NCI-H526 (cell line): ENCODE results near the gene PTPN6.

Experiments
- DNase-seq, 2 experiments: peaks; one replicate each; lab custom pipeline; 2025; lab: John Stamatoyannopoulos, UW

Gene PTPN6

GRCh38 chr12:6956021-6956727 is 5.0 kb downstream of the PTPN6 start:
- no peak for DNase-seq

DNA sequence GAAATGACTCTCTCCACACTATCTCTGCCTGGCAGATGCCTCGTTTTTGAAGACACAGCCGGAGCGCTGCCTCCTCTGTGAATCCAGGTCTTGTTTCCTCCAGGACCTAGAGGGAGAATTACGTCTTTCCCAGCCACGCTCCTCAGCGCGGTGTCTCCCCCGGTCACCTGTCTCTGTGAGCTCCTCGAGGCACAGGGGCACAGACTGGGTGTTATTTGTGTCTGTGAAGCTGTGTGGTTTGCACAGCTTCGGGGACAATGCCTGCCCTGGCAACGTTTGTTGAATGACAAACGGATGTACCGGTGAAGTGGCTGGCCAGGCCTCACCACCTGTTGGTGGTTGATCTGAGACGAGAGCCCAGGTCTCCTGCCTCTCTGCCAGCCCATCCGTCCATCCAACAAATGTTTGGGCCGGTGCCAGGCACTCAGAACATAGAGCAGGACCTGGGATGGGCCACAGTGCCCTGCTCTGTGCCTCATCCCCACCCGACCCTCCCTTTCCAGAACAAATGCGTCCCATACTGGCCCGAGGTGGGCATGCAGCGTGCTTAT is 6.1 kb downstream of the PTPN6 start:
- no peak for DNase-seq

GRCh38 chr12:6957741-6958608 is 6.8 kb downstream of the PTPN6 start:
- no peak for DNase-seq

DNA sequence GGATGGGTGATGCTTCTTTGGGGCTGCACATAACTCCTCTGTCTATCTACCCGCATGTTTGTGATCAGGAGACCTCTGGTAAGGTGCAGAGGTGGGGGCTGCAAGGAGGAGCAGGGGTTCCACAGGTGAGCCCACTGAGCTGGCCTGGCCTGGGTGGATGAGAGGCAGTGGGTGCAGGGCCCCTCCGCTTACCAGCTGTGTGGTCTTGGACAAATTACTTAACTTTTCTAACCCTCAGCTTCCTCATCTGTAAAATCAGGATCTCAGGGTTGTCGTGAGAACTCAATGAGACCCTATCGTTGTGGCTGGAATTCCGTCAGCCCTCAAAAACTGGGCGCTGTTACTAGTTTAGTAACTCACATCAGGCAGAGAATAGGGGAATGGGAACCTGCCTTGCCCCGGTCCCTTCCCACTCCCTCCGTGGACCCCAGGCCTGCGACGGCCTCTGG is 7.5 kb downstream of the PTPN6 start:
- no peak for DNase-seq

DNA sequence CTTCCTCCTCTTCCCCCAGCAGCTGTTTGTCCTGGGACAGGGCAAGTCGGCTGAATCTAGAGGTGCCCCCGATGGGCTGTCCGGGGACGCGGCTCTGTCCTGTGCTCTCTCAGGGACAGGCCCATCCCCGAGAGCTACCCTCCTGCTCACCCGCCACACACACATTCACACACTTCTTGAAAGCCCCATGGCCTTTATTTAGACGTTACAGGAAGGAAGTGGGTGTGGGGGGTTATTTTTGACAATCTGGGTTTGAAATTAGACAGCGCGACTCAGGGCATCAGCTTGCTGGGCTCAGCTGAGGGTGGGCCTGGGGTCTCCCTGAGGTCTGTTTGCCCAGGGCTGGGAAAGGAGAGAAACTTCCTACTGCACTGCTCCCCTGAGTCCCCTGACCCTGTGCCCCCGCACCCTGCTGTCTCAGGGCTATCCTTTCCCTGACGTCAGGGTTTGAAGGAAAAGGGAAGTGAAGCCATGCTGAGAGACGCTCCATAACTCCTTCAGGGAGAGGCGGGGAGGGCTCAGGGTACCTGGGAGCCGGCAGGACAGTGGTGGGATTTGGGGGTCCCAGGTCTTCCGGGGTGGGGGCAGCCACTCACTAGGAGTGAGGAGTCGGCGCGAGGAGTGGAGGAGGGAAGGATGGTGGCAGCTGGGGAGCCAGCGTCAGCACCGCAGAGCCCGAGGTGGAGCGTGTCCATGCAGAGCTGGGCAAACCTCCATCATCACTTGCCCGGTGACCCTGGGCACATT is 8.1 kb downstream of the PTPN6 start:
- DNase-seq = no peak

DNA sequence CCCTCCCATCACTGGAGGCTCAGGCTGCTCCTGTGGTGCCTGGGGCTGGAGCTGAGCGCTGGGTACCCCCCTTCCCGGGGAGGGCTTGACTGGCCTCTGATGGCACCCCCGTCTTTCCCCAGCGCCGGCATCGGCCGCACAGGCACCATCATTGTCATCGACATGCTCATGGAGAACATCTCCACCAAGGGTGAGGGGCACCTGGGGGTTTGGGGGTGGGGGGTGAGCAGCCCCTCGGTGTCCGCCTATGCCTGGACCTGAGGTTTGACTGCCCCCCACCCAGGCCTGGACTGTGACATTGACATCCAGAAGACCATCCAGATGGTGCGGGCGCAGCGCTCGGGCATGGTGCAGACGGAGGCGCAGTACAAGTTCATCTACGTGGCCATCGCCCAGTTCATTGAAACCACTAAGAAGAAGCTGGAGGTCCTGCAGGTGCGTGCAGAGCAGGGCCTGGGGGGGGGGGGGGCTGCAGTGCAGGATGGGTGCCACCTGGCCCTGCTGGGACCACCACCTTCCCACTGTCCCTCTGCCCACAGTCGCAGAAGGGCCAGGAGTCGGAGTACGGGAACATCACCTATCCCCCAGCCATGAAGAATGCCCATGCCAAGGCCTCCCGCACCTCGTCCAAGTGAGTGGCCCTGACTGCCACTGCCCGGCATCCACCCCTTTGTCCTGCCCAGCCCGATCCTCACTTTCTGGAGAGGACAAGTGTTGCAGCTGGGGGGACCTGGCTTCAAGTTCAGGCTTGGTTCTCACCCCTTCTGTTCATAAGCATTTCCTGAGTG is 8.8 kb downstream of the PTPN6 start:
- no peak for DNase-seq

DNA sequence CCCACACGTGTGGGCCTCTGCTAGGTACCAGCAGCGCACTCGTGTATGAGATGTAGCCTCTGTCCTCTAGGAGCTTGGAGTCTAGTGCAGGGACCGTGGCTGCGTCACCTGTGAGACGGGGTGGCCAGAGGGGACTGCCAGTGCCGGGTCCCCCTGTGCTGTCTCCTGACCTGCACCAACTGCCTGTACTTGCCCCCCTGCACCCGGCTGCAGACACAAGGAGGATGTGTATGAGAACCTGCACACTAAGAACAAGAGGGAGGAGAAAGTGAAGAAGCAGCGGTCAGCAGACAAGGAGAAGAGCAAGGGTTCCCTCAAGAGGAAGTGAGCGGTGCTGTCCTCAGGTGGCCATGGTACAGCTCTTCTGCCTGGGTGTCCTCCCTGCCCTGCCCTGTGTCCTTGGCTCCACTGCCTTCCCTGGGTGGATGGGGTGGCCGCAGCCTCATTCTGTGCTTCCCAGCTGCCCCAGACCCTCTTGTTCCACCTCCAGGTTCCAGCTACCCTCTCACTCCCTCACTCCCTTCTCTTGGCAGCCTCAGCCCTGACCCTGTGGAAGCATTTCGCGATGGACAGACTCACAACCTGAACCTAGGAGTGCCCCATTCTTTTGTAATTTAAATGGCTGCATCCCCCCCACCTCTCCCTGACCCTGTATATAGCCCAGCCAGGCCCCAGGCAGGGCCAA is 9.6 kb downstream of the PTPN6 start:
- no peak for DNase-seq

- DNase-seq = no peak
Measured at GRCh38 chr12:6961278-6961694, 10.1 kb downstream of the PTPN6 start.

GRCh38 chr12:6961695-6962284 is 10.6 kb downstream of the PTPN6 start:
- DNase-seq = peak; percentile 89 to 92

GRCh38 chr12:6962285-6963015 is 11.3 kb downstream of the PTPN6 start:
- DNase-seq = peak; percentile 86 to 92

GRCh38 chr12:6963016-6963731 is 12.0 kb downstream of the PTPN6 start:
- DNase-seq = peak; percentile 84 to 97

- peak in 1 of 2 experiments; percentile 52 for DNase-seq
Measured at GRCh38 chr12:6963791-6964413, 12.7 kb downstream of the PTPN6 start.

GRCh38 chr12:6964605-6965025 is 13.5 kb downstream of the PTPN6 start:
- peak in 1 of 2 experiments; percentile 47 for DNase-seq

GRCh38 chr12:6965026-6965661 is 14.0 kb downstream of the PTPN6 start:
- peak; percentile 86 to 94 for DNase-seq

- DNase-seq = no peak
Measured at GRCh38 chr12:6965714-6966113, 14.6 kb downstream of the PTPN6 start.

DNA sequence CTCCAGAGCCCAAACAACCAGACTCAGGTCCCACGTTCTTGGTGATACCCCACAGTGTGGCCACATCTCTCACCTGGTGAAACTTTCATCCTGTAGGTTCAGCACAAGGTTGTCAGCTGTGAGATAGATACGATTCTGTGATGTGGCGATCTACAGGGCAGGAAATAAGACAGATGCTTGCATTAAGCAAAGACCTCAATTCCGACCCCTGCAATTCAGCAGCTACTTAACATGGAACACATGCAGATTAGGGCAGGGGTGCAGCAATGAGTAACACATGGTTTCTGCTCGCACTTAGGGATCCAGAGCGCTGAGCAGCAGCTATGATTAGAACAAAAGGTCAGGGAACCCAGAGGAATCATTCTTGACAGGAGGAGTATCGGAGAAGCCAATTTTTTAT is 15.2 kb downstream of the PTPN6 start:
- no peak for DNase-seq

DNA sequence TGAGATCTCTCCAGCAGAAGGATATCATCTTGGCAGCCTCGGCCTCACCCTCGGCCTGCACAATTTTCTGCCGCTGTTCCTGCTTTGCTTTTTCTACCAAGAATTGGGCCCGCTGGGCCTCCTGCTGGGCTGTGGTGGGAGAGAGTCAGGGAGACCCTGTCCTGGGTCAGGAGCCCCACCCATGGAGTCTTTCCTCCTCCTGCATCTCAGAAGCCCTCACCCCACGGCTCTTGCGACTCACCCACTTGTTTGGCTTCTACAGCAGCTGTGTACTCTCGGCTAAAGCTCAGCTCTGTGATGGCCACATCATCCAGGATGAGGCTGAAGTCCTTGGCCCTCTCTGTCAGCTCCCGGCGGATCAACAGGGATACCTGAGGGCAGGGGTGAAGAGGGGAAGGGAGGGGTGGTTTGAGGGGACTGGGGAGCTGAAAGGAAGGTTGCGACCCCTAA is 16.5 kb downstream of the PTPN6 start:
- no peak for DNase-seq

GRCh38 chr12:6968426-6968825 is 17.3 kb downstream of the PTPN6 start:
- no peak for DNase-seq
